SH-SY5Y (cell line): ENCODE data around the gene KLC1.

ENCODE experiments used
- GATA2 ChIP-seq: IDR thresholded peaks from 2 replicates; pipeline ENCODE4 v1.6.1; 2011; ENCODE audit warnings: mild to moderate bottlenecking, low read depth, low read length
- GATA3 ChIP-seq: IDR thresholded peaks from 2 replicates; pipeline ENCODE4 v1.6.1; 2011; ENCODE audit warnings: low read depth, mild to moderate bottlenecking, low read length, moderate library complexity

DNA sequence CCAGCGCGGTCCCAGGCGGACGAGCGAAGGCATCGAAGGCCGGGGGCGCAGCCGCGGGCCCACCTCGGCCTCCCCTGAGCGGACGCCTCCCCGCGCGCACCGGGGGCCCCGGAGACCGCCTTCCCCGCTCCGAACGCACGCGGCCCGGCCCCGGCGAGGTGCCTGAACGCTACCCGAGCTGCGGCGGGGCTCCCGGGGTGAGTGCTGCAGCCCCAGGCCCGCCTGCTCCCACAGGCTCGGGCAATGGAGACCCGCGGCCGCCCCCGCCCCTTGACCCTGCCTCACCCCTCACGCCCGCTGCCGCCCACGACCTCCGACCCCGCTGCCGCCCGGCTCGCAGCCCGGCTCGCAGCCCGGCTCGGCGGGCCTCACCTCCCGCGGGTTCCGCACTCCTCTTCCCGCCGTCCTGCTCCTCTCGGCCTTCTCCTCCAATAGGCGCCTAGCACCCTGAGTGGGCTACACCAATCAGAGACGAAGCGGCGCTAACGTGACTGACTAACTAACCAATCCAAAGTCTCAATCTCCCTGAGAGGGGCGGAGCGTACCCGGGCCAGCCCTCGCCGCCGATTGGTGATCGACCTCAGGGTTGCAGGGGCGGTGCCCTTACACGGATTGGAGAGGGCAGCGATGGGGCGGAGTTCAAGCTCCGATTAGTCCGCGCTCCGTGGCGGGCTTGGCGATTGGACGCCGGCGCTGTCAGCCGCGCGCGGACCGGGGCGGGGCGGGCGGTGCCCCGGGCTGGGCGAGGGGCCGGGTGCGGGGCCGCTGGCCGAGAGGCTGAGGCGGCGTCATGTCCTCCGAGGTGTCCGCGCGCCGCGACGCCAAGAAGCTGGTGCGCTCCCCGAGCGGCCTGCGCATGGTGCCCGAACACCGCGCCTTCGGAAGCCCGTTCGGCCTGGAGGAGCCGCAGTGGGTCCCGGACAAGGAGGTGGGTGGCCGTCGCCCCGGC lies 86.3 kb downstream of the KLC1 start, which contains the start of the genes XRCC3 and ZFYVE21:
- TF ChIP-seq GATA3 (no peak), GATA2 (no peak)
